SK-N-SH (cell line): Measurements from ENCODE around the gene SORBS2. TPM values are rescaled to one million over a fixed set of nuclear protein-coding genes. Genes with fewer than 3 reads are reported as not detected.

Experiments used
- CTCF ChIA-PET: fragments of 300-600, 350-600 bp; formaldehyde crosslinking; extraction: SDS; loops from one replicate; lab custom pipeline; 2021; lab: Yijun Ruan, JAX
- POLR2A ChIA-PET: fragments of 350-600 bp; sonication (Branson Sonifier 250); formaldehyde crosslinking; extraction: SDS; loops from one replicate; lab custom pipeline; 2020; ENCODE audit warnings: antibody characterized with exemption, inconsistent platforms; lab: Yijun Ruan, JAX
- DNase-seq: peaks from one replicate; pipeline ENCODE4 v3.0.0; 2012
- H2AFZ ChIP-seq: fragments of 200-600 bp; sonication (generic); 2 replicates; pipeline ENCODE4 v1.8.1; 2016; ENCODE audit warnings: antibody characterized with exemption, mild to moderate bottlenecking, low read depth
- H3F3A ChIP-seq: fragments of 200-600 bp; sonication (generic); replicated peaks from 2 replicates; pipeline ENCODE3; 2016; ENCODE audit warnings: antibody characterized with exemption, mild to moderate bottlenecking; ENCODE audit not compliant: insufficient read depth
- H3K27ac ChIP-seq, 2 experiments: fragments of 200-500 bp in 1 of 2; fragments of 200-600 bp in 1 of 2; sonication (Bioruptor generic) in 1 of 2; sonication (generic), shearing (Covaris generic) in 1 of 2; 2 replicates each; pipeline versions ENCODE4 v1.5.1 to v1.6.1; 2014 to 2016; ENCODE audit warnings: low read depth in 2 of 2, inconsistent platforms in 1 of 2, low read length in 1 of 2, mild to moderate bottlenecking in 1 of 2, mixed read lengths in 1 of 2
- H3K27me3 ChIP-seq: fragments of 200-600 bp; sonication (generic), shearing (Covaris generic); 2 replicates; pipeline ENCODE4 v1.6.1; 2016; ENCODE audit warnings: mixed run types; ENCODE audit not compliant: insufficient read depth
- H3K36me3 ChIP-seq, 2 experiments: fragments of 200-500 bp in 1 of 2; fragments of 200-600 bp in 1 of 2; sonication (Bioruptor generic) in 1 of 2; sonication (generic) in 1 of 2; replicated peaks in 1 of 2; 2 replicates each; pipeline versions ENCODE3 to v1.5.1; 2014 to 2016; ENCODE audit warnings: low read length in 1 of 2, mild to moderate bottlenecking in 1 of 2; ENCODE audit not compliant: insufficient read depth in 2 of 2, control insufficient read depth in 1 of 2
- H3K4me1 ChIP-seq, 2 experiments: fragments of 200-500 bp in 1 of 2; fragments of 200-600 bp in 1 of 2; sonication (Bioruptor generic) in 1 of 2; sonication (generic), shearing (Covaris generic) in 1 of 2; 2 replicates each; pipeline versions ENCODE4 v1.5.1 to v1.6.1; 2014 to 2016; ENCODE audit warnings: low read depth in 1 of 2, low read length in 1 of 2, mixed run types in 1 of 2; ENCODE audit not compliant: insufficient read depth in 2 of 2, control insufficient read depth in 1 of 2
- H3K4me2 ChIP-seq: fragments of 200-600 bp; sonication (generic), shearing (Covaris generic); 2 replicates; pipeline ENCODE4 v1.6.1; 2017; ENCODE audit warnings: mixed run types
- H3K4me3 ChIP-seq, 2 experiments: fragments of 200-500 bp in 1 of 2; fragments of 200-600 bp in 1 of 2; sonication (Bioruptor generic) in 1 of 2; sonication (generic), shearing (Covaris generic) in 1 of 2; 2 replicates each; pipeline versions ENCODE4 v1.5.1 to v1.8.1; 2014 to 2016; ENCODE audit warnings: low read depth in 2 of 2, inconsistent platforms in 1 of 2, low read length in 1 of 2, mild to moderate bottlenecking in 1 of 2, mixed read lengths in 1 of 2, moderate library complexity in 1 of 2
- H3K79me2 ChIP-seq: fragments of 200-600 bp; sonication (generic); 2 replicates; pipeline ENCODE4 v1.8.1; 2017; ENCODE audit warnings: mild to moderate bottlenecking; ENCODE audit not compliant: insufficient read depth
- H3K9ac ChIP-seq: fragments of 200-600 bp; sonication (generic); 2 replicates; pipeline ENCODE4 v1.6.1; 2017; ENCODE audit warnings: mixed run types
- H3K9me2 ChIP-seq: fragments of 200-600 bp; sonication (generic); 2 replicates; pipeline ENCODE4 v1.6.1; 2017; ENCODE audit warnings: mixed run types
- H3K9me3 ChIP-seq: fragments of 200-600 bp; sonication (generic); 2 replicates; pipeline ENCODE4 v1.6.1; 2017; ENCODE audit warnings: mixed run types, mild to moderate bottlenecking, moderate library complexity
- H4K20me1 ChIP-seq: fragments of 200-600 bp; sonication (generic); 2 replicates; pipeline ENCODE4 v1.6.1; 2017; ENCODE audit warnings: mild to moderate bottlenecking, mixed run types; ENCODE audit not compliant: insufficient read depth
- CHD2 ChIP-seq: fragments of 150-350 bp; IDR thresholded peaks from 2 replicates; pipeline ENCODE4 v1.6.1; 2018; ENCODE audit warnings: low read length; ENCODE audit not compliant: partially characterized antibody
- ELF1 ChIP-seq: IDR thresholded peaks from 2 replicates; pipeline ENCODE4 v1.4.0; 2012
- FOXM1 ChIP-seq: IDR thresholded peaks from 2 replicates; pipeline ENCODE4 v1.4.0; 2012; ENCODE audit warnings: low read depth, mild to moderate bottlenecking
- JUND ChIP-seq: IDR thresholded peaks from 2 replicates; pipeline ENCODE4 v1.4.0; 2012
- NRF1 ChIP-seq: IDR thresholded peaks from 2 replicates; pipeline ENCODE4 v1.6.1; 2012; ENCODE audit warnings: low read depth, mild to moderate bottlenecking, low read length
- RAD21 ChIP-seq: IDR thresholded peaks from 2 replicates; pipeline ENCODE4 v1.6.1; 2012; ENCODE audit warnings: mild to moderate bottlenecking, low read length
- RCOR1 ChIP-seq: fragments of 150-350 bp; IDR thresholded peaks from 2 replicates; pipeline ENCODE4 v1.6.1; 2017; ENCODE audit warnings: antibody characterized with exemption, low read length
- RXRA ChIP-seq: IDR thresholded peaks from 2 replicates; pipeline ENCODE4 v1.4.0; 2012; ENCODE audit warnings: low read depth, mild to moderate bottlenecking, borderline replicate concordance
- SIN3A ChIP-seq: IDR thresholded peaks from 2 replicates; pipeline ENCODE4 v1.6.1; 2012; ENCODE audit warnings: low read depth, mild to moderate bottlenecking, low read length, moderate library complexity, borderline replicate concordance
- SMC3 ChIP-seq: IDR thresholded peaks from 2 replicates; pipeline ENCODE4 v1.6.1; 2012; ENCODE audit warnings: low read depth, low read length, improper control_type of control experiment
- TEAD4 ChIP-seq: IDR thresholded peaks from 2 replicates; pipeline ENCODE4 v1.4.0; 2012; ENCODE audit warnings: mild to moderate bottlenecking, borderline replicate concordance; ENCODE audit not compliant: insufficient read depth
- YY1 ChIP-seq: IDR thresholded peaks from 2 replicates; pipeline ENCODE4 v1.4.0; 2012; ENCODE audit warnings: low read depth, mild to moderate bottlenecking
- WGBS: methylation state at CpG from one replicate; pipeline ENCODE4 v1.1.6; 2017; ENCODE audit warnings: low lambda C conversion rate; 5-methylcytosine and 5-hydroxymethylcytosine counted together
- polyA plus RNA-seq, 3 experiments: library from polyadenylated mRNA; depleted of rRNA; stranded (reverse); fragments of >200 nt; gene quantifications; 2 replicates each; pipeline ENCODE4 v1.2.3, GENCODE V29; 2012
- TF ChIP-seq, protein P1 (sequence below): IDR thresholded peaks from 2 replicates; pipeline ENCODE4 v1.4.0; 2012; ENCODE audit warnings: low read depth, borderline replicate concordance
- TF ChIP-seq, protein P2 (sequence below): IDR thresholded peaks from 2 replicates; pipeline ENCODE4; 2012
- TF ChIP-seq, protein P3 (sequence below): IDR thresholded peaks from 2 replicates; pipeline ENCODE4 v1.4.0; 2012; ENCODE audit warnings: low read depth, borderline replicate concordance
- TF ChIP-seq, protein P4 (sequence below): IDR thresholded peaks from 2 replicates; pipeline ENCODE4 v1.6.1; 2012; ENCODE audit warnings: mild to moderate bottlenecking, low read depth, low read length, moderate library complexity
- TF ChIP-seq, protein P5 (sequence below): fragments of 200-600 bp; sonication (generic); IDR thresholded peaks from 2 replicates; pipeline ENCODE4 v1.6.1; 2017; ENCODE audit warnings: antibody characterized with exemption, mild to moderate bottlenecking, moderate library complexity

The SORBS2 gene
- polyA plus RNA-seq, 1 of the 3 experiments (the other 2 are of a cell fraction) = 2.5 TPM

DNA sequence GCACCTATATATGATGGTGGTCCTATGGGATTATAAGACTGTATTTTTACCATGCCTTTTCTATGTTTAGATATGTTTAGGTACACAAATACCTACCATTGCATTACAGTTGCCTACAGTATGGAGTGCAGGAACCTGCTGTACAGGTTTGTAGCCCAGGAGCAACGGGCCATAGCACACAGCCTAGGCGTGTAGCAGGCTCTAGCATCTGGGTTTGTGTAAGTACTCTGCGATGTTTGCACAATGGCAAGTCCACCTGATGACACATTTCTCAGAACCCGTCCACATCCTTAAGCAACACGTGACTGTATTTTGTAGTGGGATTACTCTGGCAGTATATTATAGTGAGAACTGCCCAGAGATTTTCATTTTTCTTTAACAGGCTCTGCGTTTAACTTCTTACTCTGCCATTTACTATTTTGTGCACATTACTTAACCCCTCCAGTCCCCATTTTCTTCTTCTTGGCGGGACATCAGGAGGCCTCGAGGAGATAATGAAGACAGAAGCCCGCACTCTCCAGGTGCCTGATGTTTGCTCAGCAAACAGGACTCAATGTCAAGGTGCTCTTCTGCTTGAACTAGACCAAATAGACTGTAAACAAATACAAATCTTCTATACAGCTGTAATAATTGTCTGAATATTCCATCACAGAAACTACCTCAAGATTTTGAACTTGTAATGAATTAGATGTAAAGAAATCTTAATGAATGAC, 174.7 kb downstream of the SORBS2 start:
- Histone ChIP-seq H3K36me3 (no peaks in the 10 kb centered on the region), H3K9me2 (no peaks in the 10 kb centered on the region), H3K27ac (no peak overlapping the region), H3K4me3 (no peak overlapping the region), H3K4me2 (no peak overlapping the region), H3K9me3 (no peaks in the 10 kb centered on the region), H3K9ac (no peak overlapping the region), H3K79me2 (no peaks in the 10 kb centered on the region), H3F3A (no peaks in the 10 kb centered on the region), H3K4me1 (peaks cover 0 to 12% of the 10 kb centered on the region in 2 experiments; a peak in 2 of 4 replicates), H3K27me3 (no peaks in the 10 kb centered on the region), H2AFZ (no peak overlapping the region), H4K20me1 (no peaks in the 10 kb centered on the region)
- DNase-seq = no peak
- 78% methylated on average over 9 of the region's 9 CpGs for WGBS
- TF ChIP-seq TEAD4 (no peak), CHD2 (no peak), SMC3 (no peak), NRF1 (no peak), YY1 (no peak), RXRA (no peak), RAD21 (no peak), ELF1 (no peak), FOXM1 (no peak), RCOR1 (no peak)
- TF ChIP-seq, protein P1, sequence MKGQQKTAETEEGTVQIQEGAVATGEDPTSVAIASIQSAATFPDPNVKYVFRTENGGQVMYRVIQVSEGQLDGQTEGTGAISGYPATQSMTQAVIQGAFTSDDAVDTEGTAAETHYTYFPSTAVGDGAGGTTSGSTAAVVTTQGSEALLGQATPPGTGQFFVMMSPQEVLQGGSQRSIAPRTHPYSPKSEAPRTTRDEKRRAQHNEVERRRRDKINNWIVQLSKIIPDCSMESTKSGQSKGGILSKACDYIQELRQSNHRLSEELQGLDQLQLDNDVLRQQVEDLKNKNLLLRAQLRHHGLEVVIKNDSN = no peak
- TF ChIP-seq, protein P2, sequence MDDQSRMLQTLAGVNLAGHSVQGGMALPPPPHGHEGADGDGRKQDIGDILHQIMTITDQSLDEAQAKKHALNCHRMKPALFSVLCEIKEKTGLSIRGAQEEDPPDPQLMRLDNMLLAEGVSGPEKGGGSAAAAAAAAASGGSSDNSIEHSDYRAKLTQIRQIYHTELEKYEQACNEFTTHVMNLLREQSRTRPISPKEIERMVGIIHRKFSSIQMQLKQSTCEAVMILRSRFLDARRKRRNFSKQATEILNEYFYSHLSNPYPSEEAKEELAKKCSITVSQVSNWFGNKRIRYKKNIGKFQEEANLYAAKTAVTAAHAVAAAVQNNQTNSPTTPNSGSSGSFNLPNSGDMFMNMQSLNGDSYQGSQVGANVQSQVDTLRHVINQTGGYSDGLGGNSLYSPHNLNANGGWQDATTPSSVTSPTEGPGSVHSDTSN = no peak
- POLR2A ChIA-PET = no interaction called here
- CTCF ChIA-PET = interaction anchor here (1.6 to 6.8 kb wide), 3 partner anchors 40 to 401 kb away, joined by 6 to 128 read pairs (median 53); no protein-coding TSS in a partner anchor

DNA sequence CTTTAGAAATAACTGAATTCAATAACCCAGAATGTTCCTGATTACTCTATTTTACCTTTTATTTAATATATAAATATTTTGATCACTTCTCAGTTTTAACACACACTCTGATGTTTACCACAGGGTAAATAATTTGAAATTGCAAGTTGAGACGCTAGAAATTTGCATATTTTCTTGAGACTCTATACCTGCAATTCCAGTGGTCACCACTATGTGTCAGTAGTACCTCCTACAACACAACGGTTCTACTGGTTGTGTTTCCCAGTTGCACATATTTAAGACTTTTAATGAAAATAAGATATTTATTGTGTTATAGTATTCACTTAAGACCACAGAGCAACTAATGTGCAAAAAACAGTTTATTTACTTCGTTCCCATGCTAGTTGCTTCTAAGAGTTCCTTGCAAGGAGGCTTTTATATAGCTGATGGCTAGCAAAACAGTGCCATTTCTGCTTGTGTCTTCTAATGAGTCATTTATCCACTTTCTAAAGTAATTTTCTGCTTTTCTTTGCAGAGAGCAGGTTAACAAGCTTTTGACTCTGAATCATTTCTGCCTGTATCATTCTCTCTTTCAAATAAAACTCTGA, 177.8 kb downstream of the SORBS2 start:
- Histone ChIP-seq H3K9me2 (no peaks in the 10 kb centered on the region), H3K27ac (no peak overlapping the region), H2AFZ (no peak overlapping the region), H3K9me3 (no peaks in the 10 kb centered on the region), H3K9ac (no peak overlapping the region), H3K79me2 (no peaks in the 10 kb centered on the region), H3K4me2 (no peak overlapping the region), H3F3A (no peaks in the 10 kb centered on the region), H3K4me3 (no peak overlapping the region; a peak in 1 of 4 replicates), H4K20me1 (no peaks in the 10 kb centered on the region), H3K36me3 (no peaks in the 10 kb centered on the region), H3K27me3 (no peaks in the 10 kb centered on the region), H3K4me1 (peaks cover 0 to 6% of the 10 kb centered on the region in 2 experiments; a peak in 2 of 4 replicates)
- ChIA-PET POLR2A (no interaction called here), CTCF (interaction anchor here (1.0 to 2.8 kb wide), 3 partner anchors 8 to 388 kb away, joined by 3 to 27 read pairs (median 3); no protein-coding TSS in a partner anchor)
- TF ChIP-seq JUND (no peak), SIN3A (no peak), TEAD4 (no peak)
- TF ChIP-seq, protein P3, sequence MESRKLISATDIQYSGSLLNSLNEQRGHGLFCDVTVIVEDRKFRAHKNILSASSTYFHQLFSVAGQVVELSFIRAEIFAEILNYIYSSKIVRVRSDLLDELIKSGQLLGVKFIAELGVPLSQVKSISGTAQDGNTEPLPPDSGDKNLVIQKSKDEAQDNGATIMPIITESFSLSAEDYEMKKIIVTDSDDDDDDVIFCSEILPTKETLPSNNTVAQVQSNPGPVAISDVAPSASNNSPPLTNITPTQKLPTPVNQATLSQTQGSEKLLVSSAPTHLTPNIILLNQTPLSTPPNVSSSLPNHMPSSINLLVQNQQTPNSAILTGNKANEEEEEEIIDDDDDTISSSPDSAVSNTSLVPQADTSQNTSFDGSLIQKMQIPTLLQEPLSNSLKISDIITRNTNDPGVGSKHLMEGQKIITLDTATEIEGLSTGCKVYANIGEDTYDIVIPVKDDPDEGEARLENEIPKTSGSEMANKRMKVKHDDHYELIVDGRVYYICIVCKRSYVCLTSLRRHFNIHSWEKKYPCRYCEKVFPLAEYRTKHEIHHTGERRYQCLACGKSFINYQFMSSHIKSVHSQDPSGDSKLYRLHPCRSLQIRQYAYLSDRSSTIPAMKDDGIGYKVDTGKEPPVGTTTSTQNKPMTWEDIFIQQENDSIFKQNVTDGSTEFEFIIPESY = no peak
- TF ChIP-seq, protein P4, sequence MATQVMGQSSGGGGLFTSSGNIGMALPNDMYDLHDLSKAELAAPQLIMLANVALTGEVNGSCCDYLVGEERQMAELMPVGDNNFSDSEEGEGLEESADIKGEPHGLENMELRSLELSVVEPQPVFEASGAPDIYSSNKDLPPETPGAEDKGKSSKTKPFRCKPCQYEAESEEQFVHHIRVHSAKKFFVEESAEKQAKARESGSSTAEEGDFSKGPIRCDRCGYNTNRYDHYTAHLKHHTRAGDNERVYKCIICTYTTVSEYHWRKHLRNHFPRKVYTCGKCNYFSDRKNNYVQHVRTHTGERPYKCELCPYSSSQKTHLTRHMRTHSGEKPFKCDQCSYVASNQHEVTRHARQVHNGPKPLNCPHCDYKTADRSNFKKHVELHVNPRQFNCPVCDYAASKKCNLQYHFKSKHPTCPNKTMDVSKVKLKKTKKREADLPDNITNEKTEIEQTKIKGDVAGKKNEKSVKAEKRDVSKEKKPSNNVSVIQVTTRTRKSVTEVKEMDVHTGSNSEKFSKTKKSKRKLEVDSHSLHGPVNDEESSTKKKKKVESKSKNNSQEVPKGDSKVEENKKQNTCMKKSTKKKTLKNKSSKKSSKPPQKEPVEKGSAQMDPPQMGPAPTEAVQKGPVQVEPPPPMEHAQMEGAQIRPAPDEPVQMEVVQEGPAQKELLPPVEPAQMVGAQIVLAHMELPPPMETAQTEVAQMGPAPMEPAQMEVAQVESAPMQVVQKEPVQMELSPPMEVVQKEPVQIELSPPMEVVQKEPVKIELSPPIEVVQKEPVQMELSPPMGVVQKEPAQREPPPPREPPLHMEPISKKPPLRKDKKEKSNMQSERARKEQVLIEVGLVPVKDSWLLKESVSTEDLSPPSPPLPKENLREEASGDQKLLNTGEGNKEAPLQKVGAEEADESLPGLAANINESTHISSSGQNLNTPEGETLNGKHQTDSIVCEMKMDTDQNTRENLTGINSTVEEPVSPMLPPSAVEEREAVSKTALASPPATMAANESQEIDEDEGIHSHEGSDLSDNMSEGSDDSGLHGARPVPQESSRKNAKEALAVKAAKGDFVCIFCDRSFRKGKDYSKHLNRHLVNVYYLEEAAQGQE = no peak
- TF ChIP-seq, protein P5, sequence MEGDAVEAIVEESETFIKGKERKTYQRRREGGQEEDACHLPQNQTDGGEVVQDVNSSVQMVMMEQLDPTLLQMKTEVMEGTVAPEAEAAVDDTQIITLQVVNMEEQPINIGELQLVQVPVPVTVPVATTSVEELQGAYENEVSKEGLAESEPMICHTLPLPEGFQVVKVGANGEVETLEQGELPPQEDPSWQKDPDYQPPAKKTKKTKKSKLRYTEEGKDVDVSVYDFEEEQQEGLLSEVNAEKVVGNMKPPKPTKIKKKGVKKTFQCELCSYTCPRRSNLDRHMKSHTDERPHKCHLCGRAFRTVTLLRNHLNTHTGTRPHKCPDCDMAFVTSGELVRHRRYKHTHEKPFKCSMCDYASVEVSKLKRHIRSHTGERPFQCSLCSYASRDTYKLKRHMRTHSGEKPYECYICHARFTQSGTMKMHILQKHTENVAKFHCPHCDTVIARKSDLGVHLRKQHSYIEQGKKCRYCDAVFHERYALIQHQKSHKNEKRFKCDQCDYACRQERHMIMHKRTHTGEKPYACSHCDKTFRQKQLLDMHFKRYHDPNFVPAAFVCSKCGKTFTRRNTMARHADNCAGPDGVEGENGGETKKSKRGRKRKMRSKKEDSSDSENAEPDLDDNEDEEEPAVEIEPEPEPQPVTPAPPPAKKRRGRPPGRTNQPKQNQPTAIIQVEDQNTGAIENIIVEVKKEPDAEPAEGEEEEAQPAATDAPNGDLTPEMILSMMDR = peak; percentile 61
- peak; percentile 38 for DNase-seq
- WGBS = 55% methylated on average over 3 of the region's 3 CpGs
